ENCODE measurements around the gene MBNL1. TPM values are rescaled to one million over a fixed set of nuclear protein-coding genes. Genes with fewer than 3 reads are reported as not detected.

Gene MBNL1
- polyA plus RNA-seq, 3 donors, result 50.2 to 54.7 (median 54.5) TPM

- DNase-seq (ENCODE audit: extremely low read depth in 1 of 11, low read depth in 9 of 11, low spot score in 4 of 11), result no peak
Observed at GRCh38 chr3:152305075-152305474, 36.3 kb downstream of the MBNL1 start.

GRCh38 chr3:152307829-152308474 is 39.2 kb downstream of the MBNL1 start:
- DNase-seq (ENCODE audit: extremely low read depth in 1 of 11, low read depth in 9 of 11, low spot score in 4 of 11), result peak in 2 of 11 donors; percentile 45 to 56

GRCh38 chr3:152308475-152308844 is 39.7 kb downstream of the MBNL1 start:
- no peak for DNase-seq (ENCODE audit: extremely low read depth in 1 of 11, low read depth in 9 of 11, low spot score in 4 of 11)

- no peak for DNase-seq (ENCODE audit: extremely low read depth in 1 of 11, low read depth in 9 of 11, low spot score in 4 of 11)
Observed at GRCh38 chr3:152309031-152309430, 40.3 kb downstream of the MBNL1 start.

- DNase-seq (ENCODE audit: extremely low read depth in 1 of 11, low read depth in 9 of 11, low spot score in 4 of 11), result no peak
Observed at GRCh38 chr3:152309535-152310307, 41.0 kb downstream of the MBNL1 start.

GRCh38 chr3:152313430-152313829 is 44.7 kb downstream of the MBNL1 start:
- no peak for DNase-seq (ENCODE audit: extremely low read depth in 1 of 11, low read depth in 9 of 11, low spot score in 4 of 11)

GRCh38 chr3:152313914-152314313 is 45.2 kb downstream of the MBNL1 start:
- no peak for DNase-seq (ENCODE audit: extremely low read depth in 1 of 11, low read depth in 9 of 11, low spot score in 4 of 11)

- DNase-seq (ENCODE audit: extremely low read depth in 1 of 11, low read depth in 9 of 11, low spot score in 4 of 11), result no peak
Observed at GRCh38 chr3:152314677-152315353, 46.1 kb downstream of the MBNL1 start.

GRCh38 chr3:152315623-152316022 is 46.9 kb downstream of the MBNL1 start:
- no peak for DNase-seq (ENCODE audit: extremely low read depth in 1 of 11, low read depth in 9 of 11, low spot score in 4 of 11)

GRCh38 chr3:152316318-152316717 is 47.6 kb downstream of the MBNL1 start:
- no peak for DNase-seq (ENCODE audit: extremely low read depth in 1 of 11, low read depth in 9 of 11, low spot score in 4 of 11)

- DNase-seq (ENCODE audit: extremely low read depth in 1 of 11, low read depth in 9 of 11, low spot score in 4 of 11), result no peak
Observed at GRCh38 chr3:152317184-152317583, 48.5 kb downstream of the MBNL1 start.

- DNase-seq (ENCODE audit: extremely low read depth in 1 of 11, low read depth in 9 of 11, low spot score in 4 of 11), result no peak
Observed at GRCh38 chr3:152317956-152318355, 49.2 kb downstream of the MBNL1 start.

GRCh38 chr3:152318512-152318911 is 49.8 kb downstream of the MBNL1 start:
- no peak for DNase-seq (ENCODE audit: extremely low read depth in 1 of 11, low read depth in 9 of 11, low spot score in 4 of 11)

- DNase-seq (ENCODE audit: extremely low read depth in 1 of 11, low read depth in 9 of 11, low spot score in 4 of 11), result no peak
Observed at GRCh38 chr3:152319256-152319655, 50.5 kb downstream of the MBNL1 start.

GRCh38 chr3:152319831-152320617 is 51.3 kb downstream of the MBNL1 start:
- no peak for DNase-seq (ENCODE audit: extremely low read depth in 1 of 11, low read depth in 9 of 11, low spot score in 4 of 11)

GRCh38 chr3:152321200-152321954 is 52.6 kb downstream of the MBNL1 start:
- no peak for DNase-seq (ENCODE audit: extremely low read depth in 1 of 11, low read depth in 9 of 11, low spot score in 4 of 11)

GRCh38 chr3:152321955-152322377 is 53.2 kb downstream of the MBNL1 start:
- no peak for DNase-seq (ENCODE audit: extremely low read depth in 1 of 11, low read depth in 9 of 11, low spot score in 4 of 11)

- no peak for DNase-seq (ENCODE audit: extremely low read depth in 1 of 11, low read depth in 9 of 11, low spot score in 4 of 11)
Observed at GRCh38 chr3:152322756-152323155, 54.0 kb downstream of the MBNL1 start.

- no peak for DNase-seq (ENCODE audit: extremely low read depth in 1 of 11, low read depth in 9 of 11, low spot score in 4 of 11)
Observed at GRCh38 chr3:152323834-152324233, 55.1 kb downstream of the MBNL1 start.

Data from renal cortex interstitium (tissue), 11 donors.